ENCODE data around the gene RPA1. TPM values are rescaled to one million over a fixed set of nuclear protein-coding genes. Genes with fewer than 3 reads are reported as not detected.

Gene RPA1
- total and polyA plus RNA-seq, 9 of the 15 experiments (the other 6 are each of a cell fraction or from before 2014, with no cell fraction given) = 25.2 to 125 (median 47.4) TPM

DNA sequence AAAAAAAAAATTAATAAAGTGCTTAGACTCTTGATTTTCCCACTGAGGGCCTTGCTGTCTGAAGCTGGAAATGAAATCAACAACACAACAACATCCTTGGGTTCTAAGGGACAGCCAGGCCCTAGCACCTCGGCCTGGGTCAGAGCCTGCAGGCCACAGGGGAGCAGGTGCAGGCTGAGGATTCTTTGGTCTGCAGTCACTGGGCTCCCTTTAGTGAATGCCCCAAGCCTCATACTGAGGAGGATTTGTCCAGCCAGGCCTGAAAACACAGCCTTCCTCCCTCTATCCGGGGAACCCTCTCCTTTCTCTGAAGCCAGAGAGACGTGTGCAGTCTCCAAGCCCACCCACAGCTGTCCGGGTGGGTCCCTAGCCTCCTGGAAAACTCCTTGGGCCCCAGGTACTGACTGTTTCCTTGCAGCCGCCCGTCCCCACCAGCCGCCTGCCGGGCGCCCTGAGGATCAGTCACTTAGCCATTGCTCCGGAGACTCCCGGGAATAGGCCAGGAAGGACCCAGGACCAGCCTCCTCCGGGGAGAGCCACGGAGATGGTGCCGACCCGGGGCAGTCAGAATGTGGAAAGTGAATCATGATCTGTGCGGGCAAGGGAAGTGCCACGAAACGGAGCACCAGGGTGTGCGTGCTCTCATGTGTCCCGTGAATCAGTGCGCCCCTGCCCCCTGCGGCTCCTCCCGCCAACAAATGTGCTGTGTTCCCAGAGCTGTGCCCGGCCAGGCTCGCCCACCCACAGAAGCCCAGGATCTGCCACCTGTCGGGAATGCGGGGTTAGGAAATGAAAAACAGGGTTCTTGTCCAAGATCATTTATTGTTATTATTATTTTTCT, 104.3 kb downstream of the RPA1 start:
- H4K20me1 ChIP-seq (replicated peaks; ENCODE audit: control insufficient read depth, insufficient read depth, low read length) = no peaks in the 10 kb centered on the region; the same call in 1 of the 2 replicates
- ChIA-PET CTCF (ENCODE audit: low intra/inter-chr PET ratio) (no interaction called here), POLR2A (no interaction called here)
- no peak overlapping the region for H2AFZ ChIP-seq (ENCODE audit: low read depth, low read length)
- no peaks in the 10 kb centered on the region for H3K79me2 ChIP-seq (ENCODE audit: control insufficient read depth, insufficient read depth, low read length)
- DNase-seq (ENCODE audit: extremely low read depth in 1 of 4, low spot score in 3 of 4) = no peak
- no peaks in the 10 kb centered on the region for H3K9me3 ChIP-seq (replicated peaks; ENCODE audit: control insufficient read depth, insufficient read depth, low read depth, low read length)
- intact Hi-C loops (cut with micrococcal nuclease) (no loop called here), in situ Hi-C loops (cut with MboI) (no loop called here)
- ATAC-seq = no peak; the same call in 2 of the 3 replicates
- no peak overlapping the region for H3K9ac ChIP-seq (ENCODE audit: insufficient read depth in 1 of 2, low read depth in 2 of 2, low read length in 2 of 2)
- FAIRE-seq = no peak
- no peak overlapping the region for H3K4me3 ChIP-seq
- H3K27me3 ChIP-seq (ENCODE audit: control insufficient read depth in 2 of 2, insufficient read depth in 2 of 2, low read length in 2 of 2) = peaks cover 20 to 70% of the 10 kb centered on the region in 2 experiments; a peak in 4 of 5 replicates
- H3K36me3 ChIP-seq (ENCODE audit: control insufficient read depth, insufficient read depth, low read length) = no peaks in the 10 kb centered on the region
- peaks cover 0 to 22% of the 10 kb centered on the region in 2 experiments; a peak in 2 of 5 replicates for H3K4me1 ChIP-seq (replicated peaks in 1 of 2; ENCODE audit: control insufficient read depth in 2 of 2, insufficient read depth in 2 of 2, low read length in 2 of 2)
- BruUV-seq (replicated peaks) = no TSS peak
- no peak overlapping the region for H3K4me2 ChIP-seq (ENCODE audit: insufficient read depth, low read length)
- no peak overlapping the region for H3K27ac ChIP-seq (ENCODE audit: extremely low read depth, low read depth, low read length)
- no peaks in the 10 kb centered on the region for H3K9me1 ChIP-seq (ENCODE audit: control insufficient read depth, insufficient read depth, low read length)
- TF ChIP-seq FOXM1 (IDR thresholded peaks at IDR 0.05; ENCODE audit: low read depth) (no peak), FOXM1 (CRISPR knock-in tag; IDR thresholded peaks at IDR 0.05; ENCODE audit: low read depth) (no peak), SPI1 (IDR thresholded peaks at IDR 0.05; ENCODE audit: borderline replicate concordance, low read depth, low read length) (no peak), CBFA2T2 (conservative IDR thresholded peaks at IDR 0.05) (no peak), ETS2 (tag; IDR thresholded peaks at IDR 0.05; ENCODE audit: borderline replicate concordance, poor library complexity, severe bottlenecking) (no peak), JUNB (CRISPR knock-in tag; conservative IDR thresholded peaks at IDR 0.05) (no peak), EP300 (IDR thresholded peaks at IDR 0.05; ENCODE audit: low read length) (no peak), TAF7 (tag; IDR thresholded peaks at IDR 0.05) (no peak), RNF2 (IDR thresholded peaks at IDR 0.05) (no peak), NCOA2 (IDR thresholded peaks at IDR 0.05; ENCODE audit: partially characterized antibody in 2 of 2) (no peak), MAFG (tag; conservative IDR thresholded peaks at IDR 0.05) (no peak), POLR3A (IDR thresholded peaks at IDR 0.05; ENCODE audit: borderline replicate concordance, extremely low read depth, insufficient read depth, insufficient read length) (no peak), MIER1 (IDR thresholded peaks at IDR 0.05; ENCODE audit: low read depth) (no peak), ARID2 (IDR thresholded peaks at IDR 0.05) (no peak)
- TF ChIP-seq, protein P1, sequence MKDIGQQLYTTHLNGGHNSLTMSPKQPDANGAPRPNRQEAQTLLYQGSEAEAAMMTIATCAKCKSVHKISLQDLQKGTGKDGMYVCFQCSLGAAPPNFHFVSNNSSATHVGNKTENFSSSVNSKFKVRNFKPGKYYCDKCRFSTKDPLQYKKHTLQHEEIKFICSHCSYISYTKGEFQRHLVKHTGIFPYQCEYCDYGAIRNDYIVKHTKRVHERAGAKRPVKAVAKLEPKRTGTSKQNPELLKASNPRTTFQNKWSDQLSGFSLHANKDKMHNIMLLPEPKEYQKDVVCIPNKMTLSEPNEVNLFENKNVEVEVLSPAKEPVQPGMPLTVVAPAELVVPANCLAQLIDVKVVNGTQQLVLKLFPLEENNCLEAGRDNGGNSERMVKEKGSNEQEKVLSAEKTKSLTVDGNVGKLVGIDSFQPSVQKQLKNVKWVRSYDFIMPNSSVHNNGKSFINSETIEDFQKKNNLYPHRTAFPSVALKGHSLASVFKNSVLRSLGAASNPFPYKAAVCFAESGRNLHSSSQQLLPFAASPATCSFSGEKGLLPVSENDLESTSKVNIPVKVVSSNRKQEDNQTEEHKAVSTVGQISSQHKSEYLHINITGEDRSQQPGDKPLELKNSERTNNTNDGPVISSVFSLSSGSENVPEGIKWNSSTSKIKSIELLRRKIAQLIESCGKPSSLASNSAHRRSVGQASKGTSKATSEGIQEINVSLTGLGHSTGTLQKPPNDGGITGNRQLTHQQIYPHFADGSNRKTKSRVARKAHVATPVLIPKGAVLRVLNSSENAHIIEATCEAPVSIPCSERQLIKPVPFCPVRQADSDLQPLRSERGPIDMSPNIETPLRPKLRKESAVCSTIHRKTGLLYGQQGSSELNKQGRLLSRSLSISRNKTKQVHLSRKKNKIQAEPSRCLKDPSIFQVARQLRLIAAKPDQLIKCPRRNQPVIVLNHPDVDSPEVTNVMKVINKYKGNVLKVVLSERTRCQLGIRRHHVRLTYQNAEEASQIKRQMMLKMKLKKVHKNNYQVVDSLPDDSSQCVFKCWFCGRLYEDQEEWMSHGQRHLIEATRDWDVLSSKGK (CRISPR knock-in tag; IDR thresholded peaks at IDR 0.05) = no peak
- TF ChIP-seq, protein P2, sequence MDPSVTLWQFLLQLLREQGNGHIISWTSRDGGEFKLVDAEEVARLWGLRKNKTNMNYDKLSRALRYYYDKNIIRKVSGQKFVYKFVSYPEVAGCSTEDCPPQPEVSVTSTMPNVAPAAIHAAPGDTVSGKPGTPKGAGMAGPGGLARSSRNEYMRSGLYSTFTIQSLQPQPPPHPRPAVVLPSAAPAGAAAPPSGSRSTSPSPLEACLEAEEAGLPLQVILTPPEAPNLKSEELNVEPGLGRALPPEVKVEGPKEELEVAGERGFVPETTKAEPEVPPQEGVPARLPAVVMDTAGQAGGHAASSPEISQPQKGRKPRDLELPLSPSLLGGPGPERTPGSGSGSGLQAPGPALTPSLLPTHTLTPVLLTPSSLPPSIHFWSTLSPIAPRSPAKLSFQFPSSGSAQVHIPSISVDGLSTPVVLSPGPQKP (CRISPR knock-in tag; IDR thresholded peaks at IDR 0.05) = no peak
- TF ChIP-seq, protein P3, sequence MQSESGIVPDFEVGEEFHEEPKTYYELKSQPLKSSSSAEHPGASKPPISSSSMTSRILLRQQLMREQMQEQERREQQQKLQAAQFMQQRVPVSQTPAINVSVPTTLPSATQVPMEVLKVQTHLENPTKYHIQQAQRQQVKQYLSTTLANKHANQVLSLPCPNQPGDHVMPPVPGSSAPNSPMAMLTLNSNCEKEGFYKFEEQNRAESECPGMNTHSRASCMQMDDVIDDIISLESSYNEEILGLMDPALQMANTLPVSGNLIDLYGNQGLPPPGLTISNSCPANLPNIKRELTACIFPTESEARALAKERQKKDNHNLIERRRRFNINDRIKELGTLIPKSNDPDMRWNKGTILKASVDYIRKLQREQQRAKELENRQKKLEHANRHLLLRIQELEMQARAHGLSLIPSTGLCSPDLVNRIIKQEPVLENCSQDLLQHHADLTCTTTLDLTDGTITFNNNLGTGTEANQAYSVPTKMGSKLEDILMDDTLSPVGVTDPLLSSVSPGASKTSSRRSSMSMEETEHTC (IDR thresholded peaks at IDR 0.05) = no peak
- WGBS (ENCODE audit: insufficient coverage, low coverage, missing lambda C conversion rate) = 14% methylated on average over 19 of the region's 27 CpGs
